Kidney capillary endothelial cell (primary cell): ENCODE results near the gene HMGB4.

Source experiments
- DNase-seq: peaks from one replicate; pipeline ENCODE4 v3.0.0-alpha.2; 2018; ENCODE audit warnings: low spot score

Gene HMGB4, protein sequence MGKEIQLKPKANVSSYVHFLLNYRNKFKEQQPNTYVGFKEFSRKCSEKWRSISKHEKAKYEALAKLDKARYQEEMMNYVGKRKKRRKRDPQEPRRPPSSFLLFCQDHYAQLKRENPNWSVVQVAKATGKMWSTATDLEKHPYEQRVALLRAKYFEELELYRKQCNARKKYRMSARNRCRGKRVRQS

GRCh38 chr1:33863779-33864178 is at the start of gene HMGB4:
HMGB4 (plus strand) TSS chr1:33864079; CDS start chr1:33864192, 113 bp downstream.
- DNase-seq, result no peak

GRCh38 chr1:33814166-33814565 is 49.7 kb upstream of the HMGB4 start:
- DNase-seq, result no peak

DNA sequence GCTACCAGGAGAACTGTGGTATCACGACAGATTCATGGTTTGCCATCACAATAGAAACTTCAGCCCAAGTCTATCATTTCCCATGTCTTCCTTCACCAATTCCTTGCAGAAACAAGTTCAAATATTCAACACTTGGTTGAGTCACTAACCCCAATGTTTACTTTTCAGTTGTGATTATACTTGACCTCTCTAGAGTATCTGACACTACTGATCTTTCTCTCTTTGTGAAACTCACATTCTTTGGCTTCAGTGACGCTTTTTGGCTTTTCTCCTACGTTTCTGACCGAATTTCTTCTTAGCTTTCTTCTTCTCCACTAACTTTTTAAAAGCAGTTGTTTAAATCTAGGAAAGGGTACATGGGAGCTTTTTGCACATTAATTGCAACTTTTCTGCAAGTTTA is 48.8 kb upstream of the HMGB4 start:
- DNase-seq, result no peak

DNA sequence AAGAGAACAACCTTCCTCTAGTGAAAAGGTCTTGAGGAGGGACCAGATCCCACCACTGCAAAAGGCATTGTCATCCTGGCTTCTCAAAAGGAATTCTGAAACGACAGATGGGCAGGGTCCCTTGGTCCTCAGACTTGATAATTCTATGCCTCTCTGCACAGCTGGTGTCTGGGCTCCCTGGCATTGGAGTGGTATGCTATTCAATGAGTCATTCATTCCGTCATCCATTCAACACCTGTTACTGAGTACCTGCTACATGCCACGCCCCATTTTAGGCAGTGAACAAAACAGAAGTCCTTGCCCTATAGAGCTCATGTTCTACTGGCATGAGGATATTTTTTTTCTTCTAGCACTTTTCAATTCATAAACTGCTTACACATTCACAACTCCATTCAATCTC is 45.8 kb upstream of the HMGB4 start:
- DNase-seq, result no peak

DNA sequence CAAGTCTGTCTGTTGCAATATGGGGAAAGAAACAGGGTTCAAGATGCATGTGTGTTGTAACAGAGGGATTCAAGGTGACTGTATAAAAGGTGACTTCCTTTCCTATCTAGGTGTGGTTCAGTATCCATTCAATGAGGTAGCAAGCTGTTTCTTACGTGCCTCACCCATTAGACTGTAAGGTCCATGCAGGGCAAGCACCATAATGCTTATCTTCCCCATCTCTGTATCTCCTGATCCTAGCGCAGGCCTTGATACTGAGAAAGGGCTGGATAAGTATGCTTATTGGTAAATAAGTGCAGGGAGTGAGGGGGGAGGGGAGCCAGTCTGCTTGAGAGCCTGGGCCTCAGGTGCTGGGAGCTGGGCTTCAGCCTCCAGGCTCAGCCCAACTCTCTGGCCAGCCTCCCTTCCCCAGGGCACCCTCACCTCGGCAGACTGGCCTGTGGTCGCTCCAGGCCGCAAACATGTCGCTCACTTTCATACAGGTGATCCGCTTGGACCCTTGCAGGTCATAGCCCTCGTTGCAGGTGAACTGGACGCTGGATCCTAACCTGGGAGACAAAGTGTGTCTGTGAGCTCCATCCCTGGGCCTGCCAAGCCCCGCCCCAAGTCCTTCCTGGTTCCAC is 44.5 kb upstream of the HMGB4 start:
- DNase-seq, result no peak

GRCh38 chr1:33819913-33820311 is 44.0 kb upstream of the HMGB4 start:
- no peak for DNase-seq

GRCh38 chr1:33820804-33821203 is 43.1 kb upstream of the HMGB4 start:
- no peak for DNase-seq

GRCh38 chr1:33821291-33821690 is 42.6 kb upstream of the HMGB4 start:
- DNase-seq, result no peak

- DNase-seq, result no peak
Measured at GRCh38 chr1:33822396-33822795, 41.5 kb upstream of the HMGB4 start.

DNA sequence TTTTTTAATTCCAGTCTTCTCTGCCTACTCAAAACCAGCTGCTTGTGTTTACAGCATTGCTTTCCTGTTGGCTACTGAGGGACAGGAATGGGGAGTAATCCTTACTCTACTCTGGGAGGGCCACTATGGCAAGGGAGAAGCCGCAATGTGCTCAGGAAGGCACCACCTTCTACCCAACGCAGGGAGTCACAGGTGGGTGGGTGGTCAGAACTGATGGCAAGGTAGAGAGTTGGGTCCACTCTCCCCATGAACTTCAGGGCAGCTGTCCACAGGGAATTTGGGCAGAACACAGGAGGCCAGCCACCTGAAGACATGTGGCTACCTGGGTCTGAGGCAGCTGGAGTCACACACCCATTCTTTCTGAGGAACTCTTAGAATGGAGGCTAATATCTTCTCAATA is 40.5 kb upstream of the HMGB4 start:
- DNase-seq, result no peak

DNA sequence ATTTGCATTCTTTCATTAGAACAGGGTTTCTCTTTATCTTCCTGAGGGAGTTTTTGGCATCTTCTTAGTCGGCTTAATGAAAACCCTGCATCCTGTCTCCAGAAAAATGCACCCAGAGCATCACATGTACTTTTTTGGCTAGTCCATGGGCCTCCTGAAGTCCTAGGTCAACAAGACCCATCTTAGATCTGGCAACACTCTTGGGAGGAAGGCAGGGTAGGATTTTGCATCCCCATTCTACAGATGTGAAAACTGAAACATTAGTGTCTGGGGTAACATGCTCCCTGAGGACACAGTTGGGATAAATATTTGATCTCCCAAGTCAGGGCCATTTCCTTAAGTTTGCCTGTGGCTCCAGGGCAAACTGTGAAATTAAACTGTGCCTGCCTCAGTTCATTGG is 40.0 kb upstream of the HMGB4 start:
- DNase-seq, result no peak

GRCh38 chr1:33824321-33824720 is 39.6 kb upstream of the HMGB4 start:
- DNase-seq, result no peak

DNA sequence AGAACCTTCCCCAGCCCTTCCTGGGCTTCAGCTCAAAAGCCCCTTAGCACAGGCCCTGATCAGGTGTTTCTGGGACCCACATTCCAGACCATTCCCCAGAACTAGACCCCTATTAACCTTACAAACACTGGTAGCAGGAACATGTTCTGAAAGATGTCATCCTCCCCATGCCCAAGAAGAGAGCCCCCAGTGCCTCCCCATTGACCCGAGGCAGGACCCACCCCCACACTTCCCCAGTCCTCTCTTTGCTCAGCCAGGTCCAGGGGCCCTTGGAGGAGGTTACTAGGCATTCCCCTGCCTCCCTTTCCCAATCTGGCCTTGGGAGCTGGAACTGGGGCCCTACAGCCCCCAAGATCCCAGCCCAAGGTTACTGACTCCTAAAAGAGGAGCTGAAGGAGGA is 38.9 kb upstream of the HMGB4 start:
- DNase-seq, result no peak

- no peak for DNase-seq
Measured at GRCh38 chr1:33825506-33825905, 38.4 kb upstream of the HMGB4 start.

DNA sequence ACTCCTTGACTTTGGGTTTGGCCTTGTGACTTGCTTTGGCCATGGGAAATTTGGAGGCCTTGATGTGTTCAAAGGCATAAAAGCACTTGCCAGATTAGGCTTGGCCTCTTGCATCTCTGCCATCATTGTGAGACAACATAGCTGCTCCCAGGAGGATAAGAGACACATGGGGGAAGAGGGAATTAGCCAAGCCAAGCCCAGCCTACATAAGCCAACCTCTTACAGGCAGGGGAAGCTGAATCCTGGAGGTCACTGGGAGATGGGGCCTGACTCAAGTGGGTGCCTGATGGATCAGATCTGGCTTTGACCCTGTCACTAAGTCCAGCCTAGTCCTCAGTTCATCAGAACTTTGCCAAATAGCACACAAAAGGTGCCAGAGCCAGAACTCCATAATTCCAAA is 37.6 kb upstream of the HMGB4 start:
- no peak for DNase-seq

GRCh38 chr1:33826711-33827110 is 37.2 kb upstream of the HMGB4 start:
- no peak for DNase-seq

GRCh38 chr1:33828059-33828458 is 35.8 kb upstream of the HMGB4 start:
- DNase-seq, result no peak

DNA sequence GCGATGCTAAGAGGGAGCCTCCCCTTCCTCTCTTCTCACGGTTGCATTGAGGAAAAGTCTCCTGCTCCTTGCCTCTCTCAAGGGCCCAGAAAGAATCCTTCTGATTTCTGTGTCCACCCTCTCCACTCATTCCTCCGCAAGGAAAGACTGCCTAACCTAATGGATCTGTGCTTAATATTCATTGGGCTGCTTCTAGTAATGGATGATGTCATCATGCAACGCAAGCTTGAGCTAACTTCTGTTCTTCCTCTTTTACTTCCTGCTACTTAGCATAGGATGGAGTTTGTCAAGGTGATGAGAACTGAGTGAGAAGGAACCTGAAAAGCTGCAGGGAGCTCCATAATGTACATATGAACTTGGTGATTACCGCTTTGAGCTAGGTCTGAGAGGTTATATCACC is 35.2 kb upstream of the HMGB4 start:
- DNase-seq, result no peak

DNA sequence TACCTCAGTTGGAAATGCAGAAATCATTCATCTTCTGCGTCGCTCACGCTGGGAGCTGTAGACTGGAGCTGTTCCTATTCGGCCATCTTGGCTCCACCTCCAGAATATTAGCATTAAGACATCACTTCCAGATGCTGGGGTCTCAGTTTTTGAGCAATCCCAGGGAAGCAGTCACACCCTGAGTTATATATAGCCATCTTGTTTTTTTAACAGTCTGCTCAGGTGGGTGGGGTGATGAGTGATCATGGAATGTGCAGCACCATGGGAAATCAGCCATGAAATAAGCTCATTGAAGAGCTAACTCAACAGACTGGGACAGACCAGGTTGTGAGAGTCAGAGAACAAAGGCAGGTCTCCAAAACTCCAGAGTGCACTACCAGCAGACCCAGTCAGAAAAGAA is 27.0 kb upstream of the HMGB4 start:
- no peak for DNase-seq

DNA sequence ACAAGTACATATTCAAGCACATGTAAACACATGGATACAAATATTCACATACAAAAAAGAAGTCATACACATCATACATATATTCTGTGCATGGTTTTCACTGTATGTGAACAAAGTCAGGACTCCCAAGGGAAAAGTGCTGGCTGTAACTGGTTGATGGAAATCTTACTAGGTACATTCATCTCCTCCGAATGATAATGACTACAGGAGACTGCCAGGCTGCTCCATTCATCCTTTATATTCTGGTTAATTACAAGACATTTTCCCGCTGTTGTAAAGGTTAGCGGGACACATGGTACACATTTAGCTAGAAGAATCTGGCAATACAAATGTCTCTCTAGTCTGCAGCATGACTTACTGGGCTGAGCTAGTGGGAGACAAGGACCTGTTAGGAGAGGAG is 26.2 kb upstream of the HMGB4 start:
- DNase-seq, result no peak

- no peak for DNase-seq
Measured at GRCh38 chr1:33841494-33841893, 22.4 kb upstream of the HMGB4 start.

DNA sequence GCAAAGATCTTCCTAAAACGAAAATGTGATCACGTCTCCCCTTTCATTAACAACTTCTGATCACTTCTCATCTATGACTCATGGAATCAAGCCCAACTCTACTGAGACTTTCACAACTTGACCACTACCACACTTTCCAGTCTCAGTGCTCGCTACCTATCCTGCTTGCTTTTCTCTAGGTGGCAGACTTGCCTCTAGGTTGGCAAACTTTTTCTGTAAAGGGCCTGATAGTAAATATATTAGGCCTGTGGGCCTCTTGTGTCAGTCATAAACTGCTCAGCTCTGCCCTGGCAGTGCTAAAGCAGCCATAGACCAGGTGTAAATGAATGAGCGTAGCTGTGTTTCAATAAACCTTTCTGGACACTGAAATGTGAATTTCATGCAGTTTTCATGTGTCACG is 21.5 kb upstream of the HMGB4 start:
- no peak for DNase-seq

DNA sequence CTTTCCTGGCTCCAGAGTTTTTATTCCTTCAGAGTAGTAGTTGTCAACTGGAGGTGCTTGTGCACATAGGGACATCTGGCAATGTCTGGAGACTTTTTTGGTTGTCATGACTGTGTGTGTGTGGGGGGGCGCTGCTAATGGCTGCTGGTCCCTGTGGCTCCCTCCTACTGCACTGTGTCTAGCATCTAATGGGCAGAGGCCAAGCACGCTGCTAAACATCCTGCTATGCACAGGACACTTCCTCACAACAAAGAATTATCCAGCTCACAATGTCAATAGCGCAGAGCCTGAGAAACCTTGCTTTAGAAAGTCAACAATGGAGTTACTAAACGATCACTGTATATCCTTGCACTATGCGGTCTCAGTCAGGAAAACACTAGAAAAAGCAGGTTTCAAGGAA is 19.7 kb upstream of the HMGB4 start:
- no peak for DNase-seq

DNA sequence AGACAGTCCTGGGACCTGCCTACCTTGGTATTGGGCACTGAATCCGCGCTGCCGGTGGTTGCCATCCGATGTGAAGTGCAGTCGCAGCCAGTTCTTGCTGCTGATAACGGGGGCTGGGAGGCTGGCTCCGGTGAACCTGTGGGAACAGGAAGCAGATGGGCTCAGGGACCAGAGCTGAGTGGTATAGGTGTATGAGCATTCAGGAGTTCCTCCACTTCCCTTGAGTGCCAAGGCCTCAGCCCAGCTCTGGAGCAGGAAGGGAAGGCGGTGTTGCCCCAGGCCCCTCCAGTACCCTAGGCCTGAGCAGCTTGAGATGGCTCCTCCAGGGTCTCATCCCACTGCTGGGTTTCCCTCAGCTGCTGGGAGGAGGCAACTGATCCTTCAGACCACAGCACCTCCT is 17.0 kb upstream of the HMGB4 start:
- DNase-seq, result no peak
